Measurements from ENCODE around the gene TTC21A. TPM values are rescaled to one million over a fixed set of nuclear protein-coding genes. Genes with fewer than 3 reads are reported as not detected.

Gene TTC21A
- total RNA-seq, 1 donor = 3.8 TPM

GRCh38 chr3:39125841-39126500 lies 18.5 kb downstream of the TTC21A start:
- H3K4me3 ChIP-seq (ENCODE audit: low read depth, low read length) = no peak overlapping the region
- DNase-seq (ENCODE audit: low read depth) = peak; percentile 35
- no peak for TF ChIP-seq CTCF (IDR thresholded peaks at IDR 0.05; ENCODE audit: insufficient read depth, low read length)

GRCh38 chr3:39126532-39127071 lies 19.1 kb downstream of the TTC21A start:
- TF ChIP-seq CTCF (IDR thresholded peaks at IDR 0.05; ENCODE audit: insufficient read depth, low read length) = peak; percentile 72
- H3K4me3 ChIP-seq (ENCODE audit: low read depth, low read length) = no peak overlapping the region
- DNase-seq (ENCODE audit: low read depth) = peak; percentile 77

- no peak for TF ChIP-seq CTCF (IDR thresholded peaks at IDR 0.05; ENCODE audit: insufficient read depth, low read length)
- no peak for DNase-seq (ENCODE audit: low read depth)
- no peak overlapping the region for H3K4me3 ChIP-seq (ENCODE audit: low read depth, low read length)
Observed at GRCh38 chr3:39127269-39127907, 19.9 kb downstream of the TTC21A start.

GRCh38 chr3:39127908-39128304 lies 20.4 kb downstream of the TTC21A start:
- DNase-seq (ENCODE audit: low read depth) = no peak
- TF ChIP-seq CTCF (IDR thresholded peaks at IDR 0.05; ENCODE audit: insufficient read depth, low read length) = no peak
- no peak overlapping the region for H3K4me3 ChIP-seq (ENCODE audit: low read depth, low read length)

GRCh38 chr3:39128951-39129350 lies 21.5 kb downstream of the TTC21A start:
- no peak for TF ChIP-seq CTCF (IDR thresholded peaks at IDR 0.05; ENCODE audit: insufficient read depth, low read length)
- H3K4me3 ChIP-seq (ENCODE audit: low read depth, low read length) = no peak overlapping the region
- no peak for DNase-seq (ENCODE audit: low read depth)

GRCh38 chr3:39130026-39130425 lies 22.5 kb downstream of the TTC21A start:
- H3K4me3 ChIP-seq (ENCODE audit: low read depth, low read length) = no peak overlapping the region
- DNase-seq (ENCODE audit: low read depth) = no peak
- TF ChIP-seq CTCF (IDR thresholded peaks at IDR 0.05; ENCODE audit: insufficient read depth, low read length) = no peak
